ENCODE data around the gene CCRL2. TPM values are rescaled to one million over a fixed set of nuclear protein-coding genes. Genes with fewer than 3 reads are reported as not detected.

CCRL2 gene
- total RNA-seq, 1 experiment from 2014 or later: not detected

DNA sequence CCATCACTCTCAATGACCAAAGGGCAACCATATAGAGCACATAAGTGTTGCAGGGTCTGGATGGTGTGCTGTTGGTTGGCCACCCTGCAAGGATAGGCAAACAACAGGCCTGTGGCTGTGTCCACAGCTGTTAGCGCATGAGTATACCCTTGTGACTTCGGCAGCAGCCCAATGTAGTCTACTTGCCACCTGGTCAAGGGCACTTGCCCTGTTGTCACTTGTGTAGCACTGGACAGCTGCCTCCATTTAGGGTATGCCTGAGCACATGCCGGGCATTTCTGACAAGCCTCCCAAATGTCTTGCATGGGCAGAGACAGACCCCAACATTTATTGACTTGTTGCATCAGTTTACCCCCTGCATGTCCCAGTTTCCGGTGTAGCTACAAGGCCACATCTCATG lies 12.8 kb downstream of the CCRL2 start:
- no peak overlapping the region for H2BK5ac ChIP-seq (ENCODE audit: insufficient read length, low read length)
- no peak overlapping the region for H4K5ac ChIP-seq (ENCODE audit: insufficient read length, low read depth, low read length)
- no peak overlapping the region for H3K23ac ChIP-seq (ENCODE audit: insufficient read length, low read depth, low read length)
- no peak overlapping the region for H3K27ac Mint-ChIP-seq
- H3K4me1 Mint-ChIP-seq: peaks cover 20% of the 10 kb centered on the region in 2 experiments
- H3K79me2 ChIP-seq (ENCODE audit: insufficient read depth, low read length): no peaks in the 10 kb centered on the region
- WGBS (ENCODE audit: extremely low coverage, insufficient read length, low lambda C conversion rate): no CpG with 5 or more reads among the region's 4 CpGs
- H3K9me3 ChIP-seq (ENCODE audit: control insufficient read depth, low read depth, low read length): no peaks in the 10 kb centered on the region
- H3K27me3 Mint-ChIP-seq (ENCODE audit: low read depth): no peaks in the 10 kb centered on the region
- H3K79me1 ChIP-seq (ENCODE audit: insufficient read depth, low read depth, low read length, poor library complexity, severe bottlenecking): no peaks in the 10 kb centered on the region
- no peak overlapping the region for H3T11ph ChIP-seq (ENCODE audit: low read length)
- TF ChIP-seq, protein P1, sequence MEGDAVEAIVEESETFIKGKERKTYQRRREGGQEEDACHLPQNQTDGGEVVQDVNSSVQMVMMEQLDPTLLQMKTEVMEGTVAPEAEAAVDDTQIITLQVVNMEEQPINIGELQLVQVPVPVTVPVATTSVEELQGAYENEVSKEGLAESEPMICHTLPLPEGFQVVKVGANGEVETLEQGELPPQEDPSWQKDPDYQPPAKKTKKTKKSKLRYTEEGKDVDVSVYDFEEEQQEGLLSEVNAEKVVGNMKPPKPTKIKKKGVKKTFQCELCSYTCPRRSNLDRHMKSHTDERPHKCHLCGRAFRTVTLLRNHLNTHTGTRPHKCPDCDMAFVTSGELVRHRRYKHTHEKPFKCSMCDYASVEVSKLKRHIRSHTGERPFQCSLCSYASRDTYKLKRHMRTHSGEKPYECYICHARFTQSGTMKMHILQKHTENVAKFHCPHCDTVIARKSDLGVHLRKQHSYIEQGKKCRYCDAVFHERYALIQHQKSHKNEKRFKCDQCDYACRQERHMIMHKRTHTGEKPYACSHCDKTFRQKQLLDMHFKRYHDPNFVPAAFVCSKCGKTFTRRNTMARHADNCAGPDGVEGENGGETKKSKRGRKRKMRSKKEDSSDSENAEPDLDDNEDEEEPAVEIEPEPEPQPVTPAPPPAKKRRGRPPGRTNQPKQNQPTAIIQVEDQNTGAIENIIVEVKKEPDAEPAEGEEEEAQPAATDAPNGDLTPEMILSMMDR (conservative IDR thresholded peaks at IDR 0.05): no peak
- no peaks in the 10 kb centered on the region for H3K36me3 Mint-ChIP-seq (ENCODE audit: insufficient read depth in 1 of 3, low read depth in 3 of 3)
- H2BK15ac ChIP-seq (ENCODE audit: low read depth, low read length): no peak overlapping the region
- DNase-seq: no peak
- H3K9ac ChIP-seq (ENCODE audit: extremely low read depth, insufficient read length, low read length): no peak overlapping the region
- no peaks in the 10 kb centered on the region for H3K27me3 ChIP-seq (ENCODE audit: insufficient read depth, low read length)
- no peak overlapping the region for H2BK120ac ChIP-seq (ENCODE audit: low read depth, low read length, poor library complexity, severe bottlenecking)
- no peak overlapping the region for H3K56ac ChIP-seq (ENCODE audit: insufficient read length, low read depth, low read length)
- H3K18ac ChIP-seq (ENCODE audit: insufficient read length, low read depth, low read length): no peak overlapping the region
- H3K4ac ChIP-seq (ENCODE audit: low read depth, low read length): no peak overlapping the region
- H3K23me2 ChIP-seq (ENCODE audit: insufficient read length, low read depth, low read length, poor library complexity, severe bottlenecking): no peaks in the 10 kb centered on the region
- peaks cover 4% of the 10 kb centered on the region; the same call in 1 of the 2 replicates for H3K4me1 ChIP-seq (ENCODE audit: insufficient read depth, low read length)
- no peak overlapping the region for H3K14ac ChIP-seq (ENCODE audit: insufficient read depth, low read length)
- no peak overlapping the region for H2AK5ac ChIP-seq (ENCODE audit: insufficient read length, low read length)
- H3K9me3 Mint-ChIP-seq: no peaks in the 10 kb centered on the region; a peak in 1 of 5 replicates
- H4K91ac ChIP-seq (ENCODE audit: insufficient read length, low read depth, low read length): no peak overlapping the region
- H2BK12ac ChIP-seq (ENCODE audit: insufficient read length, low read depth, low read length): no peak overlapping the region
- no peak overlapping the region for H4K8ac ChIP-seq (replicated peaks; ENCODE audit: insufficient read length, low read depth, low read length)
- H3K4me2 ChIP-seq (ENCODE audit: insufficient read depth, insufficient read length, low read length): no peak overlapping the region
- H3K4me3 Mint-ChIP-seq: no peak overlapping the region
- H2AFZ ChIP-seq (ENCODE audit: low read length): no peak overlapping the region
- no peaks in the 10 kb centered on the region for H4K20me1 ChIP-seq (ENCODE audit: control insufficient read depth, insufficient read depth, insufficient read length)
- no peak overlapping the region for H3K27ac ChIP-seq (ENCODE audit: insufficient read length, low read depth, low read length)
- H2BK20ac ChIP-seq (ENCODE audit: low read depth, low read length, poor library complexity, severe bottlenecking): no peak overlapping the region

Data from H9 (cell line).